ENCODE results near the gene RING1. TPM values are rescaled to one million over a fixed set of nuclear protein-coding genes. Genes with fewer than 3 reads are reported as not detected.
A peak's percentile ranks its signal among the peaks of the same experiment; 100 is the strongest.

RING1 gene
- total and polyA plus RNA-seq, 2 experiments from 2014 or later, result 12.7 to 35.8 TPM

DNA sequence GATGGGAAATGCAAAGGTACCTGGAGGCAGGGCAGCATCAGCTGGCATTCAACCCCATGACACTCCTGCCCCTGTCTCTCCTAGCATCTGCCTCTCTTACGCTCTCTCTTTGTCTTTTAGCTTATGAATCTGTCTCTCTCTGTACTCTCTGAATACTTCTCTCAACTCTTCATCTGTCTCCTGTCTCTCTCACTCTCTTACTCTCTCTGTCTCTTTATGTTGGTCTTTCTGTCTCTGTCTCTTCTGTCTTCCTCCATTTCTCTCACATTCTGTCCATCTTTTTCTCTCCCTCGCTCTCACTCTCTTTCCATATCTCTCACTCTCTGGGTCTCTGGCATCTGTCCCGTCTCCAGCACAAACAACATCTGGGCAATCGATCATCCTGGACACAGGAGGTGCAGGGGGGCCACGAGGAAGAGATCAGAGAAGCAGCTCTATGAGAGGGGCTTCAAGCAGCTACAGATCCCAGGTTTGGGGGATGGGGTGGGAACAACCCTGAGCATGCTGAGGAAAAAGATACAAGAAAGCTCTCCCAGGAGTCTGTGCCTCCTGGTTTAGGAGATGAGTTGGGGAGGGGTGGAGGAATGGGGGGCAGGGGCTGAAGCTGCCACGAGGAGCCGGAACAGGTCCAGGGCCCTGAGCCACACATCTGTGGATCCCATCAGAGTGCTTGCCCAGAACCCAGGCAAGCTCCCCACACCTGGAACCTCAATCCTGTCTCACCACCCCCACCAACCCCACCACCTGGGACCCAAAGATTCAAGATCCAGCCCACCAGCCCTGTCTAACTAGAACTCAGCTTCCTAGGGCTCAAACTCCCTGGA lies 18.5 kb upstream of the RING1 start:
- Histone ChIP-seq H3K79me2 (ENCODE audit: insufficient read depth) (no peaks in the 10 kb centered on the region), H2AFZ (no peak overlapping the region), H3K9me2 (ENCODE audit: insufficient read depth) (no peaks in the 10 kb centered on the region), H4K20me1 (ENCODE audit: insufficient read depth) (no peaks in the 10 kb centered on the region), H3K36me3 (ENCODE audit: low read depth) (peaks cover under 1% of the 10 kb centered on the region; the same call in 1 of the 2 replicates), H3K27ac (no peak overlapping the region), H3K4me3 (no peak overlapping the region), H3K9me3 (ENCODE audit: low read depth) (no peaks in the 10 kb centered on the region), H3K4me2 (ENCODE audit: unreplicated experiment) (no peak overlapping the region), H3F3A (ENCODE audit: insufficient read depth) (0 out of 2 replicates have a peak, but pooled peaks cover 8% of the 10 kb centered on the region), H3K9ac (no peak overlapping the region), H3K4me1 (ENCODE audit: insufficient read depth) (no peaks in the 10 kb centered on the region), H3K27me3 (replicated peaks; ENCODE audit: insufficient read depth) (peaks cover 15% of the 10 kb centered on the region)
- 39 to 48% methylated on average over 5 to 7 of the region's 7 CpGs for WGBS, 2 experiments (ENCODE audit: low coverage in 1 of 2, low lambda C conversion rate in 2 of 2, missing lambda C conversion rate in 2 of 2)
- in situ Hi-C loops (cut with MboI), result no loop called here
- DNase-seq, result no peak
- no peak for TF ChIP-seq EZH2phosphoT487 (IDR thresholded peaks at IDR 0.05; ENCODE audit: insufficient read depth, low read depth)
- no peak for TF ChIP-seq EZH2 (IDR thresholded peaks at IDR 0.05; ENCODE audit: insufficient read depth, poor library complexity, severe bottlenecking)

GRCh38 chr6:33190504-33191107 lies 17.7 kb upstream of the RING1 start:
- Histone ChIP-seq H3K4me2 (ENCODE audit: unreplicated experiment) (no peak overlapping the region), H3K9ac (no peak overlapping the region), H3K4me1 (ENCODE audit: insufficient read depth) (no peaks in the 10 kb centered on the region), H3K9me3 (ENCODE audit: low read depth) (no peaks in the 10 kb centered on the region), H3K36me3 (ENCODE audit: low read depth) (peaks cover 8% of the 10 kb centered on the region; the same call in 1 of the 2 replicates), H4K20me1 (ENCODE audit: insufficient read depth) (no peaks in the 10 kb centered on the region), H3K27ac (no peak overlapping the region), H3K27me3 (replicated peaks; ENCODE audit: insufficient read depth) (peaks cover 15% of the 10 kb centered on the region), H3K4me3 (no peak overlapping the region), H3F3A (ENCODE audit: insufficient read depth) (0 out of 2 replicates have a peak, but pooled peaks cover 8% of the 10 kb centered on the region), H3K9me2 (ENCODE audit: insufficient read depth) (no peaks in the 10 kb centered on the region), H3K79me2 (ENCODE audit: insufficient read depth) (no peaks in the 10 kb centered on the region), H2AFZ (no peak overlapping the region)
- WGBS, 2 experiments (ENCODE audit: low coverage in 1 of 2, low lambda C conversion rate in 2 of 2, missing lambda C conversion rate in 2 of 2), result 82 to 85% methylated on average over 5 to 11 of the region's 11 CpGs
- no peak for DNase-seq
- in situ Hi-C loops (cut with MboI), result no loop called here
- TF ChIP-seq EZH2phosphoT487 (IDR thresholded peaks at IDR 0.05; ENCODE audit: insufficient read depth, low read depth) (no peak), EZH2 (IDR thresholded peaks at IDR 0.05; ENCODE audit: insufficient read depth, poor library complexity, severe bottlenecking) (no peak)

- DNase-seq, result no peak
- peaks cover 15% of the 10 kb centered on the region for H3K27me3 ChIP-seq (replicated peaks; ENCODE audit: insufficient read depth)
- H3K27ac ChIP-seq, result no peak overlapping the region
- H3K4me1 ChIP-seq (ENCODE audit: insufficient read depth), result no peaks in the 10 kb centered on the region
- H2AFZ ChIP-seq, result no peak overlapping the region
- 0 out of 2 replicates have a peak, but pooled peaks cover 8% of the 10 kb centered on the region for H3F3A ChIP-seq (ENCODE audit: insufficient read depth)
- H3K9me2 ChIP-seq (ENCODE audit: insufficient read depth), result no peaks in the 10 kb centered on the region
- no peak overlapping the region for H3K9ac ChIP-seq
- H4K20me1 ChIP-seq (ENCODE audit: insufficient read depth), result no peaks in the 10 kb centered on the region
- H3K36me3 ChIP-seq (ENCODE audit: low read depth), result peaks cover 11% of the 10 kb centered on the region; the same call in 1 of the 2 replicates
- no peak overlapping the region for H3K4me3 ChIP-seq
- no peaks in the 10 kb centered on the region for H3K9me3 ChIP-seq (ENCODE audit: low read depth)
- 64 to 69% methylated on average over 8 of the region's 8 CpGs for WGBS, 2 experiments (ENCODE audit: low coverage in 1 of 2, low lambda C conversion rate in 2 of 2, missing lambda C conversion rate in 2 of 2)
- in situ Hi-C loops (cut with MboI), result no loop called here
- H3K79me2 ChIP-seq (ENCODE audit: insufficient read depth), result peaks cover 1% of the 10 kb centered on the region; the same call in 1 of the 2 replicates
- TF ChIP-seq EZH2phosphoT487 (IDR thresholded peaks at IDR 0.05; ENCODE audit: insufficient read depth, low read depth) (no peak), EZH2 (IDR thresholded peaks at IDR 0.05; ENCODE audit: insufficient read depth, poor library complexity, severe bottlenecking) (no peak)
- H3K4me2 ChIP-seq (ENCODE audit: unreplicated experiment), result no peak overlapping the region
Observed at GRCh38 chr6:33191383-33192104, 16.8 kb upstream of the RING1 start.

- H3K4me3 ChIP-seq, result peak within 1 kb of the TSS; percentile 66
- H3K36me3 ChIP-seq (ENCODE audit: low read depth), result peaks cover 15% of the 10 kb centered on the region
- H2AFZ ChIP-seq, result peak within 1 kb of the TSS; percentile 59
- 0 out of 2 replicates have a peak, but pooled peaks cover 13% of the 10 kb centered on the region for H3F3A ChIP-seq (ENCODE audit: insufficient read depth)
- TF ChIP-seq EZH2phosphoT487 (IDR thresholded peaks at IDR 0.05; ENCODE audit: insufficient read depth, low read depth) (no peak), EZH2 (IDR thresholded peaks at IDR 0.05; ENCODE audit: insufficient read depth, poor library complexity, severe bottlenecking) (no peak)
- no peaks in the 10 kb centered on the region; the same call in 1 of the 2 replicates for H4K20me1 ChIP-seq (ENCODE audit: insufficient read depth)
- no peaks in the 10 kb centered on the region for H3K9me3 ChIP-seq (ENCODE audit: low read depth)
- peak within 1 kb of the TSS; percentile 89 for H3K4me2 ChIP-seq (ENCODE audit: unreplicated experiment)
- peaks cover 15% of the 10 kb centered on the region for H3K27me3 ChIP-seq (replicated peaks; ENCODE audit: insufficient read depth)
- no peak within 1 kb of the TSS for H3K27ac ChIP-seq
- no peaks in the 10 kb centered on the region for H3K9me2 ChIP-seq (ENCODE audit: insufficient read depth)
- WGBS, 2 experiments (ENCODE audit: low coverage in 1 of 2, low lambda C conversion rate in 2 of 2, missing lambda C conversion rate in 2 of 2), result 17 to 20% methylated on average over 28 to 30 of the region's 35 CpGs
- H3K4me1 ChIP-seq (ENCODE audit: insufficient read depth), result no peaks in the 10 kb centered on the region
- no peak for DNase-seq
- H3K9ac ChIP-seq, result peak within 1 kb of the TSS; percentile 57
- in situ Hi-C loops (cut with MboI), result no loop called here
- H3K79me2 ChIP-seq (ENCODE audit: insufficient read depth), result peaks cover 8% of the 10 kb centered on the region
Observed at GRCh38 chr6:33192105-33192646, 16.1 kb upstream of the RING1 start, which contains the start of gene COL11A2. COL11A2 (minus strand) TSS chr6:33192467; CDS start chr6:33192240, 227 bp downstream.
